HepG2 (cell line): ENCODE measurements around the gene ABTB2. TPM values are rescaled to one million over a fixed set of nuclear protein-coding genes. Genes with fewer than 3 reads are reported as not detected.

Experiments
- CTCF ChIP-seq: sonication (generic); formaldehyde crosslinking; IDR thresholded peaks from 2 replicates; pipeline ENCODE4 v1.5.0; 2020; ENCODE audit warnings: mild to moderate bottlenecking, missing genetic modification reagents, moderate library complexity
- E2F5 ChIP-seq: sonication (generic); formaldehyde crosslinking; conservative IDR thresholded peaks from 2 replicates; pipeline ENCODE4 v1.4.0; 2020; ENCODE audit warnings: missing genetic modification reagents
- FOXA1 ChIP-seq, 2 experiments: fragments of 450-650 bp in 1 of 2; sonication (generic) in 1 of 2; formaldehyde crosslinking in 1 of 2; IDR thresholded peaks; 2 replicates each; pipeline versions ENCODE4 v1.4.0 to v1.6.1; 2016 to 2020; ENCODE audit warnings: missing genetic modification reagents in 1 of 2
- HNF4A ChIP-seq: sonication (generic); formaldehyde crosslinking; IDR thresholded peaks from 2 replicates; pipeline ENCODE4 v1.4.0; 2020; ENCODE audit warnings: missing genetic modification reagents
- KLF12 ChIP-seq: sonication (generic); formaldehyde crosslinking; IDR thresholded peaks from 2 replicates; pipeline ENCODE4 v1.4.0; 2020; ENCODE audit warnings: missing genetic modification reagents, borderline replicate concordance
- LBX2 ChIP-seq: sonication (generic); formaldehyde crosslinking; IDR thresholded peaks from 2 replicates; pipeline ENCODE4 v1.5.0; 2020; ENCODE audit warnings: missing genetic modification reagents, mild to moderate bottlenecking, borderline replicate concordance
- MAFG ChIP-seq: sonication (generic); formaldehyde crosslinking; IDR thresholded peaks from 2 replicates; pipeline ENCODE4 v1.5.1; 2020; ENCODE audit warnings: mild to moderate bottlenecking, missing genetic modification reagents
- NCOA5 ChIP-seq: sonication (generic); formaldehyde crosslinking; IDR thresholded peaks from 2 replicates; pipeline ENCODE4 v1.4.0; 2020; ENCODE audit warnings: missing genetic modification reagents
- NFE2L1 ChIP-seq: sonication (generic); formaldehyde crosslinking; IDR thresholded peaks from 2 replicates; pipeline ENCODE4 v1.4.0; 2020; ENCODE audit warnings: missing genetic modification reagents, mild to moderate bottlenecking, borderline replicate concordance
- PATZ1 ChIP-seq: sonication (generic); formaldehyde crosslinking; IDR thresholded peaks from 2 replicates; pipeline ENCODE4 v1.4.0; 2020; ENCODE audit warnings: missing genetic modification reagents
- RBM22 ChIP-seq: fragments of 200-400 bp; formaldehyde crosslinking; optimal IDR thresholded peaks from 2 replicates; pipeline ENCODE3; 2017; ENCODE audit warnings: mild to moderate bottlenecking, low read length, moderate library complexity
- RXRA ChIP-seq: sonication (generic); formaldehyde crosslinking; IDR thresholded peaks from 2 replicates; pipeline ENCODE4 v1.5.1; 2020; ENCODE audit warnings: missing genetic modification reagents
- SIX4 ChIP-seq: sonication (generic); formaldehyde crosslinking; IDR thresholded peaks from 2 replicates; pipeline ENCODE4 v1.4.0; 2020; ENCODE audit warnings: missing genetic modification reagents
- SMC3 ChIP-seq: IDR thresholded peaks from 2 replicates; pipeline ENCODE4 v1.6.1; 2011; ENCODE audit warnings: low read length, improper control_type of control experiment
- XBP1 ChIP-seq: sonication (generic); formaldehyde crosslinking; IDR thresholded peaks from 2 replicates; pipeline ENCODE4 v1.5.0; 2020; ENCODE audit warnings: missing genetic modification reagents
- ZBTB43 ChIP-seq: sonication (generic); formaldehyde crosslinking; conservative IDR thresholded peaks from 2 replicates; pipeline ENCODE4 v1.4.0; 2020; ENCODE audit warnings: missing genetic modification reagents
- ZMAT5 ChIP-seq: sonication (generic); formaldehyde crosslinking; IDR thresholded peaks from 2 replicates; pipeline ENCODE4 v1.5.0; 2020; ENCODE audit warnings: mild to moderate bottlenecking, low read depth, missing genetic modification reagents, borderline replicate concordance
- ZMYM4 ChIP-seq: sonication (generic); formaldehyde crosslinking; IDR thresholded peaks from 2 replicates; pipeline ENCODE4 v1.8.1; 2023; ENCODE audit warnings: mild to moderate bottlenecking, missing genetic modification reagents
- ZNF317 ChIP-seq: sonication (generic); formaldehyde crosslinking; IDR thresholded peaks from 2 replicates; pipeline ENCODE4 v1.5.0; 2020; ENCODE audit warnings: mild to moderate bottlenecking, missing genetic modification reagents
- ZNF354B ChIP-seq: sonication (generic); formaldehyde crosslinking; IDR thresholded peaks from 2 replicates; pipeline ENCODE4 v1.8.0; 2022; ENCODE audit warnings: mild to moderate bottlenecking, missing genetic modification reagents
- ZNF414 ChIP-seq: sonication (generic); formaldehyde crosslinking; IDR thresholded peaks from 2 replicates; pipeline ENCODE4 v1.5.0; 2020; ENCODE audit warnings: missing genetic modification reagents
- ZNF670 ChIP-seq: sonication (generic); formaldehyde crosslinking; IDR thresholded peaks from 2 replicates; pipeline ENCODE4 v1.8.0; 2022; ENCODE audit warnings: mild to moderate bottlenecking, missing genetic modification reagents, borderline replicate concordance
- polyA plus RNA-seq, 8 experiments: library from polyadenylated mRNA; depleted of rRNA in 3 of 8; stranded (reverse) in 7 of 8; unstranded in 1 of 8; fragments of >200 nt; fragmentation: Illumina TruSeq in 4 of 8; extraction: Trizol in 4 of 8; gene quantifications; 2 replicates each; pipeline versions ENCODE4 v1.2.1 to v1.2.3, GENCODE V29; 2011 to 2016; ENCODE audit warnings: low read depth in 4 of 8, missing spikeins in 1 of 8, mixed read lengths in 1 of 8; ENCODE audit not compliant: insufficient read depth in 1 of 8
- total RNA-seq, 5 experiments: library from RNA; depleted of rRNA; stranded (reverse); fragments of >200 nt; fragmentation: Illumina TruSeq; extraction: Trizol; gene quantifications; 2 replicates each; pipeline ENCODE4 v1.2.3, GENCODE V29; 2016; ENCODE audit warnings: low read depth in 1 of 5

Gene ABTB2
- total and polyA plus RNA-seq, 2 of the 13 experiments (the other 11 are each of a cell fraction or from before 2014, with no cell fraction given): 5.1 to 15.4 TPM

- TF ChIP-seq E2F5 (CRISPR knock-in tag): no peak
- 0 out of 2 replicates have a peak, but pooled peaks have one; percentile 18 for TF ChIP-seq ZNF354B
- no peak for TF ChIP-seq RBM22
- TF ChIP-seq ZNF317: no peak
- TF ChIP-seq PATZ1 (CRISPR knock-in tag): peak; percentile 93
- no peak for TF ChIP-seq ZMAT5 (CRISPR knock-in tag)
- peak; percentile 14; the same call in 1 of the 2 replicates for TF ChIP-seq SMC3
- TF ChIP-seq ZNF414 (CRISPR knock-in tag): peak; percentile 83
- TF ChIP-seq FOXA1 (IDR thresholded peaks at IDR 0.05): no peak
- TF ChIP-seq FOXA1 (CRISPR knock-in tag; IDR thresholded peaks at IDR 0.05): peak; percentile 67
- 0 out of 2 replicates have a peak, but pooled peaks have one; percentile 32 for TF ChIP-seq SIX4 (CRISPR knock-in tag)
- no peak for TF ChIP-seq NCOA5
- TF ChIP-seq NFE2L1 (CRISPR knock-in tag): no peak
- TF ChIP-seq KLF12 (CRISPR knock-in tag): 0 out of 2 replicates have a peak, but pooled peaks have one; percentile 3
- TF ChIP-seq MAFG (CRISPR knock-in tag): no peak
- TF ChIP-seq ZNF670 (CRISPR knock-in tag): peak; percentile 94
- peak; percentile 81; the same call in 1 of the 2 replicates for TF ChIP-seq RXRA
- peak; percentile 86 for TF ChIP-seq ZMYM4
- peak; percentile 70 for TF ChIP-seq HNF4A (CRISPR knock-in tag)
- no peak for TF ChIP-seq CTCF (CRISPR knock-in tag)
- TF ChIP-seq XBP1 (CRISPR knock-in tag): no peak
- TF ChIP-seq ZBTB43: peak; percentile 84
- TF ChIP-seq LBX2: no peak
Measured at GRCh38 chr11:34344768-34345539, 12.9 kb downstream of the ABTB2 start (continued).
